Measurements from ENCODE around the gene TTLL7. TPM values are rescaled to one million over a fixed set of nuclear protein-coding genes. Genes with fewer than 3 reads are reported as not detected.
A peak's percentile ranks its signal among the peaks of the same experiment; 100 is the strongest.

Gene TTLL7
- total and polyA plus RNA-seq, 9 of the 15 experiments (the other 6 are each of a cell fraction or from before 2014, with no cell fraction given) = 0.63 to 2.6 (median 1.7) TPM

DNA sequence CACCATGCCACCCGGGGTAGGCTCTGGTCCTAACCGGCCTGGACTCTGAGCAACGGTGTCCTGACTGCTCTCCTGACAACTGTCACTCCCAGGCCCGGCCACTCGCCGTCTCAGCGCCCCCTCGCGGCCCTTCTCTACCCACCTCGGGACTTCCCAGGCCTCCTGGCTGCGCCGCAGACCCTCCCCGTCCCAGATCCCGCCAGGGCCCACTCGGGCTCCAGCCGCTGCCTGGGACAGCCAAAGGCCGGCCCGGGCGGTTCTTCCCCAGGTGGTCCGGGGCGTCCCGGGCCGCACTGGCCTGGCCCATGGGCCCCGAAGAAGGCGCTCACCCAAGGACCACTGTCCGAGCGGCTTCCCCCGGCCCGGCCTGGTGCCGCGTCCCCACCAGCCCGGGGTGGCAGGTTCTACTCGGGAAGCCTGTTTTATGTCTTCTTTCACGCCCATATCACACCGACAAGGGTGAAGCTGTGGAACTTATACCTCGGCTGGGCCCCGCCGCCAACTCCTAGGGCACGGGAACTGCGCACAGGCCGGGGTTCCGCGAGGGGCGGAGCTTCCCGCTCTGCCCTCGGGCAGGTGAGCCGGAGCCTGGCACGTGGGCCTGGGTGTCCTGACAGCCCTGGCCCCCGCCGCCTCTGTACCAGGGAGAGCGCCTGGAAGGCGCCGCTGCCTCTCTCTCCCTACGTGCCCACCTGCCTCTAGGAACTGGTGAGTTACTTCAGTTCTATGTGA lies 138.3 kb downstream of the TTLL7 start (continued):
- TF ChIP-seq, protein P1, sequence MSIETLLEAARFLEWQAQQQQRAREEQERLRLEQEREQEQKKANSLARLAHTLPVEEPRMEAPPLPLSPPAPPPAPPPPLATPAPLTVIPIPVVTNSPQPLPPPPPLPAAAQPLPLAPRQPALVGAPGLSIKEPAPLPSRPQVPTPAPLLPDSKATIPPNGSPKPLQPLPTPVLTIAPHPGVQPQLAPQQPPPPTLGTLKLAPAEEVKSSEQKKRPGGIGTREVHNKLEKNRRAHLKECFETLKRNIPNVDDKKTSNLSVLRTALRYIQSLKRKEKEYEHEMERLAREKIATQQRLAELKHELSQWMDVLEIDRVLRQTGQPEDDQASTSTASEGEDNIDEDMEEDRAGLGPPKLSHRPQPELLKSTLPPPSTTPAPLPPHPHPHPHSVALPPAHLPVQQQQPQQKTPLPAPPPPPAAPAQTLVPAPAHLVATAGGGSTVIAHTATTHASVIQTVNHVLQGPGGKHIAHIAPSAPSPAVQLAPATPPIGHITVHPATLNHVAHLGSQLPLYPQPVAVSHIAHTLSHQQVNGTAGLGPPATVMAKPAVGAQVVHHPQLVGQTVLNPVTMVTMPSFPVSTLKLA (conservative IDR thresholded peaks at IDR 0.05) = no peak
- TF ChIP-seq ZNF347 (CRISPR knock-in tag; IDR thresholded peaks at IDR 0.05; ENCODE audit: low read depth) (no peak), TBL1XR1 (IDR thresholded peaks at IDR 0.05; ENCODE audit: low read length in 2 of 2) (no peak), ATF7 (IDR thresholded peaks at IDR 0.05) (no peak), MXI1 (IDR thresholded peaks at IDR 0.05; ENCODE audit: low read depth, low read length) (no peak), ZFX (CRISPR knock-in tag; IDR thresholded peaks at IDR 0.05) (peak; percentile 73), ZNF124 (CRISPR knock-in tag; IDR thresholded peaks at IDR 0.05) (no peak), ZNF263 (CRISPR knock-in tag; IDR thresholded peaks at IDR 0.05; ENCODE audit: borderline replicate concordance) (no peak), RCOR1 (IDR thresholded peaks at IDR 0.05; ENCODE audit: borderline replicate concordance in 1 of 2, low read depth in 2 of 2, low read length in 2 of 2) (no peak), SRSF1 (IDR thresholded peaks at IDR 0.05; ENCODE audit: low read depth, low read length) (no peak)
- TF ChIP-seq, protein P2, sequence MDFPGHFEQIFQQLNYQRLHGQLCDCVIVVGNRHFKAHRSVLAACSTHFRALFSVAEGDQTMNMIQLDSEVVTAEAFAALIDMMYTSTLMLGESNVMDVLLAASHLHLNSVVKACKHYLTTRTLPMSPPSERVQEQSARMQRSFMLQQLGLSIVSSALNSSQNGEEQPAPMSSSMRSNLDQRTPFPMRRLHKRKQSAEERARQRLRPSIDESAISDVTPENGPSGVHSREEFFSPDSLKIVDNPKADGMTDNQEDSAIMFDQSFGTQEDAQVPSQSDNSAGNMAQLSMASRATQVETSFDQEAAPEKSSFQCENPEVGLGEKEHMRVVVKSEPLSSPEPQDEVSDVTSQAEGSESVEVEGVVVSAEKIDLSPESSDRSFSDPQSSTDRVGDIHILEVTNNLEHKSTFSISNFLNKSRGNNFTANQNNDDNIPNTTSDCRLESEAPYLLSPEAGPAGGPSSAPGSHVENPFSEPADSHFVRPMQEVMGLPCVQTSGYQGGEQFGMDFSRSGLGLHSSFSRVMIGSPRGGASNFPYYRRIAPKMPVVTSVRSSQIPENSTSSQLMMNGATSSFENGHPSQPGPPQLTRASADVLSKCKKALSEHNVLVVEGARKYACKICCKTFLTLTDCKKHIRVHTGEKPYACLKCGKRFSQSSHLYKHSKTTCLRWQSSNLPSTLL (IDR thresholded peaks at IDR 0.05) = no peak
- TF ChIP-seq, protein P3, sequence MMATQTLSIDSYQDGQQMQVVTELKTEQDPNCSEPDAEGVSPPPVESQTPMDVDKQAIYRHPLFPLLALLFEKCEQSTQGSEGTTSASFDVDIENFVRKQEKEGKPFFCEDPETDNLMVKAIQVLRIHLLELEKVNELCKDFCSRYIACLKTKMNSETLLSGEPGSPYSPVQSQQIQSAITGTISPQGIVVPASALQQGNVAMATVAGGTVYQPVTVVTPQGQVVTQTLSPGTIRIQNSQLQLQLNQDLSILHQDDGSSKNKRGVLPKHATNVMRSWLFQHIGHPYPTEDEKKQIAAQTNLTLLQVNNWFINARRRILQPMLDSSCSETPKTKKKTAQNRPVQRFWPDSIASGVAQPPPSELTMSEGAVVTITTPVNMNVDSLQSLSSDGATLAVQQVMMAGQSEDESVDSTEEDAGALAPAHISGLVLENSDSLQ (IDR thresholded peaks at IDR 0.05) = peak; percentile 82
- TF ChIP-seq, protein P4, sequence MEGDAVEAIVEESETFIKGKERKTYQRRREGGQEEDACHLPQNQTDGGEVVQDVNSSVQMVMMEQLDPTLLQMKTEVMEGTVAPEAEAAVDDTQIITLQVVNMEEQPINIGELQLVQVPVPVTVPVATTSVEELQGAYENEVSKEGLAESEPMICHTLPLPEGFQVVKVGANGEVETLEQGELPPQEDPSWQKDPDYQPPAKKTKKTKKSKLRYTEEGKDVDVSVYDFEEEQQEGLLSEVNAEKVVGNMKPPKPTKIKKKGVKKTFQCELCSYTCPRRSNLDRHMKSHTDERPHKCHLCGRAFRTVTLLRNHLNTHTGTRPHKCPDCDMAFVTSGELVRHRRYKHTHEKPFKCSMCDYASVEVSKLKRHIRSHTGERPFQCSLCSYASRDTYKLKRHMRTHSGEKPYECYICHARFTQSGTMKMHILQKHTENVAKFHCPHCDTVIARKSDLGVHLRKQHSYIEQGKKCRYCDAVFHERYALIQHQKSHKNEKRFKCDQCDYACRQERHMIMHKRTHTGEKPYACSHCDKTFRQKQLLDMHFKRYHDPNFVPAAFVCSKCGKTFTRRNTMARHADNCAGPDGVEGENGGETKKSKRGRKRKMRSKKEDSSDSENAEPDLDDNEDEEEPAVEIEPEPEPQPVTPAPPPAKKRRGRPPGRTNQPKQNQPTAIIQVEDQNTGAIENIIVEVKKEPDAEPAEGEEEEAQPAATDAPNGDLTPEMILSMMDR (IDR thresholded peaks at IDR 0.05 in 2 of 3, conservative IDR thresholded peaks at IDR 0.05 in 1 of 3; ENCODE audit: insufficient read depth in 2 of 3, low read depth in 1 of 3, low read length in 3 of 3) = peak; percentile 59 to 72 (median 71)
